Mesenteric fat pad (tissue), 1 donor: Measurements from ENCODE around the gene STX1A. TPM values are rescaled to one million over a fixed set of nuclear protein-coding genes. Genes with fewer than 3 reads are reported as not detected.
"Not testable (repeated sequence)": the region's sequence is repeated elsewhere in the genome, so short reads cannot be mapped to it uniquely, and the experiment has no call there.

Experiments used
- DNase-seq: peaks from one replicate; pipeline ENCODE4 v3.0.0-alpha.2; 2020; ENCODE audit warnings: low spot score
- total RNA-seq: library from RNA; stranded (reverse); fragmentation: NEBNext Ultra II Directional; extraction: Animal tissue kit (Norgen Biotek cat#: 25700); gene quantifications from one replicate; pipeline ENCODE4 v1.2.1, GENCODE V29; 2021
- donor health status: DM: yes; HTN: yes; CAD: no.

Gene STX1A
- total RNA-seq, 1 donor from 2014 or later, result 3.5 TPM

DNA sequence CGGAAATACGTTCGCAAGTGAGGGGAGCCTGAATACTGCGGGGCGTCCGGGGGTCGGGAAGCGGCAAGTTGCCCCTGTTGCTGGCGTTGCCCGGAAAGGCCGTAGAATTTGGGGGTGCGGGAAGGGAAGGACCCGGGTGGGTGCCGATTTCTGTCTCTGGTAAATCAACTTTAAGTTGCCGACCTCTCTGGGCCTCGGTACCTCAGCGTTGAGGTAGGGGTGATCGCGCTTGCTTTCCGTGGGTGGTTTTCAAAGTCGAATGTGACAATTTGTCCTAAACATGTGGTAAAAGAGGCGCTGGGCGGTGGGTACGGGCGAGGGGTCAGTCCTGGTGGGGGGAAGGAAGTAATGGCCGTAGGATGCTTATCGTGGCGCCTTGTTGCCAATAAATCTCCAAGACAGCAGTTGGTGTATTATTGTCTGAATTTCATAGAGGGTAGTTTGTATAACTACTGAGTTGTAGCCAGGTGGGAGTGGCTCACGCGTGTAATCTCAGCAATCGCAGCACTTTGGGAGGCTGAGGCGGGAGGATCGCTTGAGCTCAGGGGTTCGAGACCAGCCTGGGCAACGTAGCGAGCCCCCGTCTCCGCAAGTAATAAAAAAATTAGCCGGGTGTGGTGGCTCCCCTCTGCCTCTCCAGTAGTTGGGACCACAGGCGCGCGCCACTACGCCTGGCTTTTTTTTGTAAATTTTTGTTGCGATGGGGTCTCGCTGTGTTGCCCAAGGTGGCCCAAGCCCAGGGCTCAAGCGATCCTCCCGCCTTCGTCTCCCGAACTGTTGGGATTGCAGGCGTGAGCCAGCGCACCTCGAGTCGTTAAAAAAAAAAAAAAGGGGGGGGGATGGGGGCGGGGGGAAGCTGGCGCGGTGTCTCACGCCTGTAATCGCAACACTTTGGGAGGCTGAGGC is 35.4 kb downstream of the STX1A start:
- no peak for DNase-seq

DNA sequence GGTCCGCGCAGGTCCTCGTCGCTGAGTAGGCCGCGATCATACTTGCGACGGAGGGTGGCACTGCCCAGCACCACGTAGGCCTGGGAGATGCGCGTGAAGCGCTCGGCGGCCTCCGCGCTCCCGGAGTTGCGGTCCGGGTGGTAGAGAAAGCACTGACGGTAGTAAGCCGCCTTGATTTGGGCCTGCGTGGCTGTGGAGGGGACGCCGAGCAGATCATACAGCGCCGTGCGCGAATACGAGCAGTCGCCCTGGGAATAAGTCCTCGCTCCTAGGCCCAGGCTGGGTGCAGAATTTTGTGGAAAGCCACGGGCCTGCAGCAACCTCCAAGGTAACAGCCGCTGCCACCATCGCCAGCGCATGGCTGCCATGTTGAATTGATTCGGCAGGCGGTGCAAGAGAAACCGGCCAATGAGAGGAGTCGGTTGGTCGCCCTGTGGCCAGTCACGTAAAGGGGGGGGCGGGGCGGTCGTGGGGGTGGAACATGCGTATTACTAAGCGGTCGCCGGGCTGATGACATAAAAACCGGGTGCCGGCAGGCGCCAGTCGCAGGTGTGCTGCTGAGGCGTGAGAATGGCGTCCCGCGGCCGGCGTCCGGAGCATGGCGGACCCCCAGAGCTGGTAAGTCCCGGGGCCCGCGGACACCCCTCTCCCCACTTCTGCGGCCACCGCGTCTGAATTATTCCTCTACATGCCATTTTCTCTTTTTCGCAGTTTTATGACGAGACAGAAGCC is 36.2 kb downstream of the STX1A start, which contains the start of the genes BUD23 and DNAJC30:
BUD23 (plus strand) TSS at position 542 of the 732 bp plus-strand sequence; CDS start at position 571, 29 bp downstream.
DNAJC30 (minus strand) TSS at position 398 of the 732 bp plus-strand sequence; CDS start at position 368, 30 bp downstream.
- peak; percentile 98 for DNase-seq

DNA sequence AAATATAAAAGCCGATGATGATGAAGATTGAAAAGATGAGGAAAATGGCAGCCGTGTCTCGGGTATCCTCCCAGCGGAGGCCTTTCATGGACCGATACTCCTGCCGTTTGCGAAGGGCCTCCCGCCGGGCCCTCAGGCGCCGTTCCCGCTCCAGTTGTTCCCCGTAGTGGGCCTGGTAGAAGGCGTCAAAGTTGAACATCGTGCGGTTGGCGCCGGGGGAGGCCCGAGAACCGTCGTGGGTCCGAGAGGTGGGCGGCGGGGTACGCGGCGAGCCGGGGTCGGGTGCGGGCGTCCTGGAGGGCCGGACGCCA is 36.8 kb downstream of the STX1A start:
- no peak for DNase-seq

DNA sequence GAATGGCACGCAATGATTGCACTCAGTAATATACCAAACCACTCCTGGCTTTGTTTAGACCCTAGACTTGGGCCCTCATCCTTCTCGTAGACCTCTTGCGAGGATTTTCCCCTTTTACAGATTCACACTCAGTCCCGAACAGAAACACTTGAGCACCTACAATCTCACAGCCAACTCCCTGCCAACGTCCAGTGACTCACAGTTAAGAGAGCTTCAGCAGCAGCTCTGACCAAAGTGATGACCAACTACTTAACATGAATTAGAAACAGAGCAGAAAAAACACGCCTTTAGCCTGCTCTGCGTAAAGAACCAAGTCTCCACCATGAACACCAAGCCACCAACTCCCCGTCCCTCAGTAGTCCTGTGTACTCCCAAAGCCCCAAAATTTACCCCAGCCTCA is 38.4 kb downstream of the STX1A start:
- DNase-seq, result no peak

DNA sequence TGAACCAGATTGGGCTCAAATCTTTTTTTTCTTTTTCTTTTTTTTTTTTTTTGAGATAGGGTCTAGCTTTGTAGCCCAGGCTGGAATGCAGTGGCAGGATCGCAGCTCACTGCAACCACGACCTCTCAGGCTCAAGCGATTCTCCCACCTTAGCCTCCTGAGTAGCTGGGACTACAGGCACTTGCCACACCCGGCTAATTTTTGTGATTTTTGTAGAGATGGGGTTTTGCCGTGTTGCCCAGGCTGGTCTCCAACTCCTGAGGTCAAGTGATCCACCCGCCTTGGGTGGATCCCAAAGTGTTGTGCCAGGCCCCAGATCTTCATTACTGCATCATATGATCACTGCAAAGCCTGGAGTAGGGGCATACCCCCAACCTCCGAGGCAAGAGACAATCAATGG is 39.0 kb downstream of the STX1A start:
- DNase-seq, result no peak

DNA sequence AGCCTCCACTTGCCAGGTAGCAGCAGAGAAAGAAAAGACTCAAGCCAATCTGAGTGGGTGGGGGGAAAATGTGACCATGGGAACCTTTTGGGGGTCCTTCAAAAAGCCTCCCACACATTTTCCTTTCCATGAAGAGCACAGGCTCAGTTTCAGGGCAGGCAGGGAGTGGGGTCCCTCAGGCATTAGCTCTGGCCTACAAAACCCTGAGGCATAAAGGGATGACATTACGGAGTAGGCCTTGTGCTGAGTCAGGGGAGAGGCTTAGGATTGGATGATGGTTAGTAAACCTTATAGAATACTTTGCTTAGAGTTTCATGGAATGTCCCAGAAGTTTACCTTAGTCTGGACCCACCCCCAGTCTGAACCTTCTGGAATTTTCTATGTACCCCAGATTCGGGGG is 39.8 kb downstream of the STX1A start:
- no peak for DNase-seq

DNA sequence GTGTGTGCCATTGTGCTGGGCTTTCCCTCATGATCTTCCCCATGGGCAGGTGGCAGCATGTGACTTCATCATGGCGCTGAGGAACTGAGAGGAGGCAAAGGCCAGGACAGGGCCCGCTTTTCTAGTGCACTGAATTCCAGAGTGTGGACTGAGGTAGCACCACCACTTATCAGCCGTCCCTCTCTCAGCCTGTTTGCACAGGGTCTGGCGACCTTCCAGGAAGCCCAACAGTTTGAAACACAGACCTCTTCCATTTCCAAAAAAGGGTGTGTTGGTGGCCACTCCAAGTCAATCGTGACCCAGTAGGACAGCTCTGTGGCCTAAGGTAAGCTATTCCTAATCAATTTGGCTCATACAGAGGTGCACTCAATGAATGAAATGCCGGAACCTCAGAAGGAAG is 40.6 kb downstream of the STX1A start:
- DNase-seq, result no peak

DNA sequence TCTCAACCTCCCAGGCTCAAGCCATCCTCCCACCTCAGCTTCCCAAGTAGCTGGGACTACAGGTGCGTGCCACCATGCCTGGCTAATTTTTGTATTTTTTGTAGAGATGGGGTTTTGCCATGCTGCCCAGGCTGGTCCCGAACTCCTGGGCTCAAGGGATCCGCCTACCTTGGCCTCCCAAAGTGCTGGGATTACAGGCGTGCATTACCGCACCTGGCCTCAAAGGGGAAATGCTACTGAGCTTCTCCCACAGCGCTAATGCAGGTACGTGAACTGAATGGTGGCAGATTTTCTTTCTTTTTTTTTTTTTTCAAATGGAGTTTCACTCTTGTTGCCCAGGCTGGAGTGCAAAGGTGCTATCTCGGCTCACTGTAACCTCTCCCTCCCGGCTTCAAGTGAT is 43.4 kb downstream of the STX1A start:
- not testable (repeated sequence) for DNase-seq

DNA sequence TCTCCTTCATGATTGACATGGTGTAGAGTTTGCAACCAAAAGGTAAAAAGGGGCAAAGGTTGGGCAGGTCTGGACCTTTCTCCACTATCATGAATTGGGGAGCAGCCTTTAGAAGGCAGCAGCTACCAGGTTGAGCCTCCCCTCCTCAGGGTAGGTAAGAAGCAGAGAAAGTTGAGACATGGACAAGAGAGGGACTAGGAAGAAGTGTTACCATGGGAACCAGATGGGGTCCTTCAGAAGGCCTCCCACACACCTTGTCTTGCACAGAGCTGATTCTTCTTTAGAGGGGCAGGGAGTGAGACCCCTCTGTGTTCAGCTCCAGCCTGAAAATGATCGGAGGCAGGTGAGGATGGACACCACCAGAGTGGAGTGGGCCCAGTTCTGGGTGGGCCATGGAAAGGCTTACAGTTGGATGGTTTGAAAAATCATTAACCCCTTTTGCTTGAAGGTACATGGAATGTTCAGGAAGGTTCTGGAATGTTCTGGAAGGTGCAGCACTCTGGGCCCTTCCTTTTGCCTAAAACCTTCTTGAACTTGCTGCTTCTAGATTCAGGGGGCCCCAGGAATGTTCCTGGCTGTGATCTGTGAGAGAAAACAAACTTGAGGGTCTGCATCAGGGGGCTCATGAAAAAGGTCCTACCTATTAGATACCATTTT is 44.9 kb downstream of the STX1A start:
- DNase-seq, result no peak

DNA sequence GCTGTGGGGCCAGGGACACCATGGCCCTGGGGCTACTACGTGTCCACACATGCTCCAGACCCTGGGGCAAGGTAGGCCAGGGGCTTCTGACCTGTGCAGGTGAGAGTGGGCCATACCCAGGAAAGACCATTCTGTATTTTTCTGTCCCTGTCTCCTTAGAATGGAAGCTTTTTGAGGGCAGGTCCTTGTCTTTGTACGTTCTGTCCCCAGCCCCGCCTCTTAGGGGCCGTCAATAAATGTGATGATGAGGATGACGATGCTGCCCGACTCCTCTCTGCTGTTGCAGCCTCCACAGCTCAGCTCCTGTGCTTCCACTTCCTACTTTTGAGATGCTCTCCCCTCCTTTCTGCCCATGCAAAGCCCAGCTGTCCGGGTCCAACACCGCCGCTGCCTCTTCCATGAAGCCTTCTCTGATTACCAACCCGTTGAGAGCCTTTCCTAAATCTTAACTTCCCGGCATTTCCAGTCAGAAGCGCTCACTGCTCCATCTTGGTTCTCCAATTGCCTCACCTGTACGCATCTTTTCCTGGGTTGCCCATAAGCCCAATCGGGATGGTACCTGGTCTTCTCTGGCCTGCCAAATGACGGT is 47.5 kb downstream of the STX1A start:
- DNase-seq, result no peak

DNA sequence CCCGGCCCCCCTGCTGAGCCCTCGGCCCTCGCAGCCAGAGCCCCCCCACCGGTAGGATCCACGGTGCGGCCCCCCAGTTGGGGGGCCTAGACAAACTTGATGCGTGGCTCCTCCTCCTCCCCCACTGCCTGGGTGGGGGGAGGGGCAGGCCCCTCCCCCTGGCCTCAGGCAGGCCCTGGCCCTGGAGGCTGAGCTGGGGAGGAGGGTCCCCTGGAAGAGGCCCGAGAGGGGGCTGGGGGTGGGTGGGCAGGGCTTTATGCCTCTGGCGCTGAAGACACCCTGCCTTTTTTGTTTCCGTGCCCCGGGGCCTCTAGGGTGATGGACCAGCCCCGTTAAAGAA is 48.2 kb downstream of the STX1A start:
- no peak for DNase-seq

DNA sequence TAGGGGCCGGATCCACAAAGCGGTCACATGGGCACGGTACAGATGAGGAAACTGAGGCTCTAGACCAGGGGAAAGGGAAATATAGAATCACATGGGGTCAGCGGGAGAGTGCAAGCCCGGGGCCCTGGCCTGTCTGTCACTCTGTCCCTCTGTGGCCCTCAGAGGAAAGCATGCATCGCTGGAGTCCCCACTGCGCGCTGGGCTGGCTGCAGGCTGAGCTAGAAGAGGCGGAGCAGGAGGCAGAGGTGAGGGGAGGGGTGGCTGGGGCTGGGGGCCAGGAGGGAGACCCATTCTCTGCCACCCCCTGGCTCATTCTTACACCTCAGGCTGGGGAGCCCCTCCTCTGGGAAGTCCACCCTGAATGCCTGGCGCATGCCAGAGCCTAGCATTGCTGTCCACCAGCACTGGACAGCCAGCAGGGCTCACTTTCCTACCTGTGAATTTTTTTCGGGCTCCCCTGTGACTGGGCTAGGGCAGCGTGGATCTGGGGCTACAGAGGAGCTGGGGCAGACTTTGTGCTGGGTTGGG is 49.5 kb downstream of the STX1A start:
- no peak for DNase-seq

DNA sequence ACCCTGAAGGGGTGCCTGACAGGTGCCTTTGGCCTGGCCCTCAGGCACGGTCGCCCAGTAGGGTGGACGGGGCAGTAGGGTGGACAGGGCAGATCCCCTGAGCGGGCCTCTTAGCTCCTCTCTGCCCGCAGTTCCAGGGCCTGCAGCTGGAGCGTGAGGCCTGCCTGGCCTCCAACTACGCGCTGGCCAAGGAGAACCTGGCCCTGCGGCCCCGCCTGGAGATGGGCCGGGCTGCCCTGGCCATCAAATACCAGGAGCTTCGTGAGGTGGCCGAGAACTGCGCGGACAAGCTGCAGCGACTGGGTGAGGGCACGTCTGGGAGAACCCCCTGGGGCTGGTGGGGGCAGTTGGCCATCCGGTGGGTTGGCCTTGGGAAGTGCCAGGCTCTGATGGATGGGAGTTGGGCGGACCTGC is 50.2 kb downstream of the STX1A start:
- no peak for DNase-seq

DNA sequence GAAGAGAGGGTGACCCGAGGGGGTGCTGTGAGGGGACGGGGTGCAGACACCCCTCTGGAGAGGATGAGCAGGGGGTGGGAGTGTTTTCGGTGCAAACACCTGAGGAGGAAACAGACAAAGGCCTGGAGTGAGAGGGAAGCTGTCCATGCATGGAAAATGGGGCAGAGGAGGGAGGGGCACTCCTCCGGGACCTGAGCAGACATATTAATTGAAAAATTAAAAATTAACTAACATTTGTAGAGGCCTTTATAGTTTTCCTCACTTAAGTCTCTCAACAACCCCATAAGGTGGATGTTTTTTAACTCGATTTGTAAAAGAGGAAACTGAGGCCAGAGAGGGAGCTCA is 50.6 kb downstream of the STX1A start:
- no peak for DNase-seq

DNA sequence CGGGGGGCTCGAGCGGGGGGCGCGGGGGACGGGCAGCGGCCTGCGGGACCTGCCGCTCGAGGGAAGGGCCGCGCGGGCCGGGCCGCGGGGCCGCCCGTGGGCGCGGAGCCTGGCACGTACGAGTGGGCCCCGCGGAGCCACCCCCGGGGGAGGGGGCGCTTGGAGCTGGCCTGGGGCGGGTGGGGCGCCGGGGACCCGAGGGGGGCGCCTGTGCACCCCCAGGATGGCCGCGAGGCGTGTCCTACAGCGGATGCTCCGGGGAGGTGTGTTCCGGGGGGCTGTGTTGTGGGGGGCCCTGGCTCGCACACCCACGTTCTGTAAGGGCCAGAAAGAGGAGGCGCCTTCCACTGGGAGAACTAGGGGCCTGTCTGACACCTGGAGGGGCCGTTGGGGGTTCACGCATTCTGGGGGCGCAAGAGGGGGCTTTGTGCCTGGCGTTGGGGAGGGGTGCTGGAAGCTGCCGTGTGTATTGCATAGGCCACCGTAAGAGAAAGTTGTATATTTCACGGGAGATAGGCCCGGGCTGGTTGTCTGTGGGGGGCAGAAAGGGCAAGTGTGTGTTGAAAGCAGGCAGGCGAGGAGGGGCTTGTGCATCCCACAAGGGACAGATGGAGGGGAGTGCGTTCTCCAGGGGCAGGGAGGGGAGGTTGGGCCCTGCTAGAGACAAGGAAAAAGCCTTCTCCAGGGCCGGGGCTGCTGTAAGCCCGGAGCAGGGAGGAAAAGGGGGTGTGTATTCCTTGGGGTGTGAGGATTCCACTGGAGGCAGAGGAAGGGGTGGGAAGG is 51.2 kb downstream of the STX1A start:
- DNase-seq, result no peak

DNA sequence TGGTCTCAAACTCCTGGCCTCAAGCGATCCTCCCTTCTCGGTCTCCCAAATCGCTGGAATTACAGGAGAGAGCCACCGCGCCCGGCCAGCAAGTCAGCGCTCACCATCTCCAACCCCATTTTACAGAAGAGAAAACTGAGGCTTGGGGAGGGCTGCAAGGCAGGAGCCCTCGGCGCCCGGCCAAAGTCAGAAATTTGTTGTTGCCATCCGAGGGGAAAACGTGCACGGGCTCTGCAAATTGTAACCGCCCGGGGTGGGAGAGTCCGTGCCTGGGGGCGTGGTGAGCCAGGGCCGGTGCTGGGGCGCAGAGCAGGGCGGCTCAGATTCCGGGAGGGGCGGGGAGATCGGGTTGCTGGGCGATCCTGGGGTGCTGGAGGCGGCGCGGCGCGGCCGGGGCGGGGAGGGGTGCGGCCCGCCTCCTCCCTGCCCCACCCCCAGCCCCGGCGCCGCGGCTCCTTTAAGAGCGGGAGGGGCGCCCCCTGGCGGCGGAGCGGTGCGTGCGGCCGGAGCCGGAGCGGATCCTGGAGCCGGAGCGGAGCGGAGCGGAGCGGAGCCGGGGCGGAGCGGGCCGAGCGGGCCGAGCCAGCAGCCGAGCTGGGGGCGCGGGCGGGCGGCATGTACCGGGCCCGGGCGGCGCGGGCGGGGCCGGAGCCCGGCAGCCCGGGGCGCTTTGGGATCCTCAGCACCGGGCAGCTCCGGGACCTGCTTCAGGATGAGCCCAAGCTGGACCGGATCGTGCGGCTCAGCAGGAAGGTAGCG is 51.9 kb downstream of the STX1A start, which contains the start of gene VPS37D:
VPS37D (plus strand) TSS at position 488 of the 759 bp plus-strand sequence; CDS start at position 616, 128 bp downstream.
- peak; percentile 97 for DNase-seq

DNA sequence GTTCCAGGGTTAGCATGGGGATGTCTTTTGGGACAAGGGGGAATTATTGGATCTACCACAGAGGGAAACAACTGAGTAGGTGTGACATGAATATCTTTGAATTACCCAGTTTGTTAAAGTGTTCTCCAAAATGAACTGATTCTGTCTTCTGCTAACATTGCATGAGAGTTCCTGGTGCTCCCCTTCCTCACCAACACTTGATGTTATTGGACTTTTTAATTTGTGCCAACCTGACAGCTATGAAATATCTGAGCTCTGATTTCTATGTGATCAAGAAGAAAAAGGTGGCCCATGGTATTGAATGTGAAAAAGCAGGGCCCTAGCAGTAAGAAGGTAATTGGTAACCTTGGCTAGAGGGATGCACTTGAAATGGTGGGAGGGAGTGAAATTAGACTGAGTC is 56.4 kb downstream of the STX1A start:
- DNase-seq, result no peak

DNA sequence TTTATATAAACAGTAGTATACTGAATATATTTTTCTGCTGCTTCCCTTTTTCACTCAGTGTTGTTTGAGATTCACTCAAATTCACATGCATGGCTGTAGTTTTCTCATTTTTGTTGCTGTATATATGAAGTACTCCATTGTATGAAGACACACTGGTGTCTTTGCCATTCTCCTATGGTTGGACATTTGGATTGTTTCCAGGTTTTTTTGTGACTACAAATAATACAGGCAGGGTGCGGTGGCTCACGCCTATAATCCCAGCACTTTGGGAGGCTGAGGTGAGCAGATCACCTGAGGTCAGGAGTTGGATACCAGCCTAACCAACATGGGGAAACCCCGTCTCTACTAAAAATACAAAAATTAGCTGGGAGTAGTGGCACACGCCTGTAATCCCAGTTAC is 58.9 kb downstream of the STX1A start:
- not testable (repeated sequence) for DNase-seq

DNA sequence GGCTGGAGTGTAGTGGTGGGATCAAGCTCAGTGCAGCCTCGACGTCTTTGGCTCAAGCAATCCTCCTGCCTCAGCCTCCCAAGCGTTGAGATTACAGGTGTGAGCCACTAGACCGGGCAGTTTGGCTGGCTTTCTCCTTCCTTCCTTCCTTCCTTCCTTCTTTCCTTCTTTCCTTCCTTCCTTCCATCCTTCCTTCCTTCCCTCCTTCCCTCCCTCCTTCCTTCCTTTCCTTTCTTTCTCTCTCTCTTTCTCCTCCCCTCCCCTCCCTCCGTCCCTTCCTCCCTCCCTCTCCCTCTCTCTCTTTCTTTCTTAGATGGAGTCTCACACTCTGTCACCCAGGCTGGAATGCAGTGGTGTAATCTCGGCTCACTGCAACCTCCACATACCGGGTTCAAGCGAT is 59.5 kb downstream of the STX1A start:
- no peak for DNase-seq

DNA sequence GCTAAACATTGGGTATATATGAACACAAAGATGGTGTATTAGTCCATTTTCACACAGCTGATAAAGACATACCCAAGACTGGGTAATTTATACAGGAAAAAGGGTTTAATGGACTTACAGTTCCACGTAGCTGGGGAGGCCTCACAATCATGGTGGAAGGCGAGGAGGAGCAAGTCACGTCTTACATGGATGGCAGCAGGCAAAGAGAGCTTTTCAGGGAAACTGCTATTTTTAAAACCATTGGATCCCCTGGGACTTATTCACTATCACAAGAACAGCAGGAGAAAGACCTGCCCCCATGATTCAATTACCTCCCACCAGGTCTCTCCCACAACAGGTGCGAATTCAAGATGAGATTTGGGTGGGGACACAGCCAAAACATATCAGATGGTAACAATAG is 64.2 kb downstream of the STX1A start:
- DNase-seq, result not testable (repeated sequence)
